ENCODE data around the gene FAM219A. TPM values are rescaled to one million over a fixed set of nuclear protein-coding genes. Genes with fewer than 3 reads are reported as not detected.
"Not testable (repeated sequence)": the region's sequence is repeated elsewhere in the genome, so short reads cannot be mapped to it uniquely, and the experiment has no call there.

Gene FAM219A
- total RNA-seq, 1 experiment from 2014 or later, result 38.6 TPM

GRCh38 chr9:34485822-34486221 lies 27.5 kb upstream of the FAM219A start:
- BruUV-seq (replicated peaks), result no TSS peak
- no peak for ATAC-seq
- Histone ChIP-seq H3K4me3 (ENCODE audit: low read depth in 2 of 2, low read length in 2 of 2) (no peak overlapping the region), H3K36me3 (ENCODE audit: control insufficient read depth, insufficient read depth, low read length) (no peaks in the 10 kb centered on the region), H3K27me3 (ENCODE audit: control insufficient read depth, insufficient read depth, low read length) (no peaks in the 10 kb centered on the region; the same call in 1 of the 2 replicates), H3K9me3 (ENCODE audit: control insufficient read depth, insufficient read depth, low read depth, low read length) (no peaks in the 10 kb centered on the region), H3K4me1 (ENCODE audit: control insufficient read depth, insufficient read depth, low read length) (no peaks in the 10 kb centered on the region), H3K27ac (ENCODE audit: low read length) (no peak overlapping the region)
- ChIA-PET POLR2A (no interaction called here), CTCF (no interaction called here)
- TF ChIP-seq SIN3A (IDR thresholded peaks at IDR 0.05; ENCODE audit: borderline replicate concordance, insufficient read depth, low read depth, low read length) (no peak), POLR2AphosphoS5 (IDR thresholded peaks at IDR 0.05; ENCODE audit: low read depth, low read length) (no peak), TCF7L2 (IDR thresholded peaks at IDR 0.05; ENCODE audit: low read depth, low read length) (no peak), CTCF (IDR thresholded peaks at IDR 0.05) (no peak), REST (IDR thresholded peaks at IDR 0.05; ENCODE audit: insufficient read depth in 1 of 2, low read depth in 2 of 2, low read length in 1 of 2) (no peak)
- in situ Hi-C loops (cut with HindIII; ENCODE audit: low pct_unique_long_range_greater_than_20kb, low sequenced_read_pairs) (no loop called here), intact Hi-C loops (cut with micrococcal nuclease; ENCODE audit: unreplicated experiment) (loop anchor here (2.0 kb wide), 1 partner anchor 21 kb away; no protein-coding TSS in a partner anchor)
- DNase-seq (ENCODE audit: low read depth, low spot score), result no peak

- no TSS peak for BruUV-seq (replicated peaks)
- DNase-seq (ENCODE audit: low read depth, low spot score), result no peak
- no peak for TF ChIP-seq SIN3A (IDR thresholded peaks at IDR 0.05; ENCODE audit: borderline replicate concordance, insufficient read depth, low read depth, low read length)
- no peak for TF ChIP-seq POLR2AphosphoS5 (IDR thresholded peaks at IDR 0.05; ENCODE audit: low read depth, low read length)
- TF ChIP-seq TCF7L2 (IDR thresholded peaks at IDR 0.05; ENCODE audit: low read depth, low read length), result no peak
- TF ChIP-seq CTCF (IDR thresholded peaks at IDR 0.05), result no peak
- TF ChIP-seq REST (IDR thresholded peaks at IDR 0.05; ENCODE audit: insufficient read depth in 1 of 2, low read depth in 2 of 2, low read length in 1 of 2), result no peak
- H3K9me3 ChIP-seq (ENCODE audit: control insufficient read depth, insufficient read depth, low read depth, low read length), result no peaks in the 10 kb centered on the region
- ChIA-PET POLR2A (no interaction called here), CTCF (no interaction called here)
- no peaks in the 10 kb centered on the region for H3K36me3 ChIP-seq (ENCODE audit: control insufficient read depth, insufficient read depth, low read length)
- H3K27me3 ChIP-seq (ENCODE audit: control insufficient read depth, insufficient read depth, low read length), result no peaks in the 10 kb centered on the region; the same call in 1 of the 2 replicates
- in situ Hi-C loops (cut with HindIII; ENCODE audit: low pct_unique_long_range_greater_than_20kb, low sequenced_read_pairs), result no loop called here
- H3K4me1 ChIP-seq (ENCODE audit: control insufficient read depth, insufficient read depth, low read length), result no peaks in the 10 kb centered on the region
- no peak overlapping the region for H3K27ac ChIP-seq (ENCODE audit: low read length)
- no peak overlapping the region for H3K4me3 ChIP-seq (ENCODE audit: low read depth in 2 of 2, low read length in 2 of 2)
- ATAC-seq, result no peak
- intact Hi-C loops (cut with micrococcal nuclease; ENCODE audit: unreplicated experiment), result loop anchor here (2.0 kb wide), 1 partner anchor 20 kb away; no protein-coding TSS in a partner anchor
Measured at GRCh38 chr9:34484678-34485077, 26.3 kb upstream of the FAM219A start.

- in situ Hi-C loops (cut with HindIII; ENCODE audit: low pct_unique_long_range_greater_than_20kb, low sequenced_read_pairs); H3K27me3 ChIP-seq (ENCODE audit: control insufficient read depth, insufficient read depth, low read length); ATAC-seq; H3K9me3 ChIP-seq (ENCODE audit: control insufficient read depth, insufficient read depth, low read depth, low read length); BruUV-seq (replicated peaks); H3K27ac ChIP-seq (ENCODE audit: low read length); H3K4me1 ChIP-seq (ENCODE audit: control insufficient read depth, insufficient read depth, low read length); DNase-seq (ENCODE audit: low read depth, low spot score); intact Hi-C loops (cut with micrococcal nuclease; ENCODE audit: unreplicated experiment); H3K36me3 ChIP-seq (ENCODE audit: control insufficient read depth, insufficient read depth, low read length); H3K4me3 ChIP-seq (ENCODE audit: low read depth in 2 of 2, low read length in 2 of 2): not testable (repeated sequence)
- CTCF ChIA-PET, result interaction anchor here (0.6 kb wide), 1 partner anchor 66 kb away, joined by 4 read pairs; no protein-coding TSS in a partner anchor
- POLR2A ChIA-PET, result interaction anchor here (0.6 kb wide), 1 partner anchor 23 kb away, joined by 3 read pairs; no protein-coding TSS in a partner anchor
Measured at GRCh38 chr9:34482746-34483145, 24.4 kb upstream of the FAM219A start.
